GM19025 (cell line): Measurements from ENCODE around the gene MALSU1.
"Not testable (repeated sequence)": the region's sequence is repeated elsewhere in the genome, so short reads cannot be mapped to it uniquely, and the experiment has no call there.

Experiments used
- ATAC-seq: cut with Tn5 transposase; IDR thresholded peaks from one replicate; pipeline ENCODE4 v1.9.1; 2021; ENCODE audit warnings: mild to moderate bottlenecking, low read depth, moderate library complexity; ENCODE audit not compliant: unreplicated experiment

The MALSU1 gene

DNA sequence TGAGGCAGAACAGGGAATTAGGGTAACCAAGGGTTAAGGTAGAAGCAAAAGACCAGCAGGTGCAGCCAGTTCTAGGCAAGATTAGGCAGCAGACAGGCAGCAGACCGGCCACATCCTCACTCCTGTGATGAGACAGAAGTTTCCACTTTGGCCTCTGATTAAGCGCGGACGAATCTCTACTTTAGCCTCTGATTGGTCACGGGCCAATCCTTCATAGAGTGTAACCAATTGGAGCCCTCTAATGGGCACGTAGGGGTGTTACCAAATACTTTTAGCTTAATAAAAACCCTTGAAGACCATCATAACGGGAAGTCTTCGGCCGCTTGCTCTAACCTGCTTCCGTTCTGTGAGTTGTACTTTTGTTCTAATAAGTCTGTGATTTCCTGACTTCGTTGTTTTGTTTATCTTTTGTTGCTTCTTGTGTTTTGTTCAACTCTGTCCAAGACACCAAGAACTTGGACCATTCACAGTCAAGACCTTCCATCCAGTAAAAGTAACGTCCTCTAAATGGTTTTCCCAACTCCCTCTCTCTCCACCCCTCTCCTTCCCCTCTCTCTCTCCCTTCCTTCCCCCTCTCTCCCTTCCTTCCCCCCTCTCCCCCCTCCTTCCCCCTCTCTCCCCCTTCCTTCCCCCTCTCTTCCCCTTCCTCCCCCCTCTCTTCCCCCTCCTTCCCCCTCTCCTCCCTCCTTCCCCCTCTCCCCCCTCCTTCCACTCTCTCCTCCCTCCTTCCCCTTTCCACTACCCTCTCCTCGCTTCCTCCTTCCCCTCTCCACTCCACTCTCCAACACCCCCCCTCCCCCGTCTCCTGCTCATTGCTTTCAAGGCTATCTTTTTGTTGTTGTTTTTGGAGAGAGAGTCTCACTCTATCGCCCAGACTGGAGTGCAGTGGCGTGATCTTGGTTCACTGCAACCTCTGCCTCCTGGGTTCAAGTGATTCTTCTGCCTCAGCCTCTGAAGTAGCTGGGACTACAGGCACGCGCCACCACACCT, 13.2 kb upstream of the MALSU1 start:
- ATAC-seq = no peak

DNA sequence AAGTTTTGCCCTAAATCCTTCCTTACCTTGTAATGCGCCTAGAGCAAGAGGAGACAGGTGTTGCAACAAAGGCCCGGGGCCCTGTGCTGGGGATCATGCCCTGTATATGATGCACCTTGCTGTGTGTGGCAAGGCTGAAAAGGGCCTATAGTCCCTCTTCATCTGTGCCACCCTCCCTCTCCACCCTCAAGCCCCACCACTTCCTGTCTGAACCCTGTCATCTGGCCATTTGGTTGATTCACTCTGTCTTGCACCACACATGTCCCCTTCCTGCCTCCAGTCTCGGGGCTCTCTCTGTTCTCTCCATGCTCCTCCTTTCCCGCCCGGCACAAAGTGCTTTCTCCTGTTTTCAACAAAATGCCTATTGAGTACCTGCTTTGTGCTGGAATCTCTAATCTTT, 11.5 kb upstream of the MALSU1 start:
- ATAC-seq = no peak

DNA sequence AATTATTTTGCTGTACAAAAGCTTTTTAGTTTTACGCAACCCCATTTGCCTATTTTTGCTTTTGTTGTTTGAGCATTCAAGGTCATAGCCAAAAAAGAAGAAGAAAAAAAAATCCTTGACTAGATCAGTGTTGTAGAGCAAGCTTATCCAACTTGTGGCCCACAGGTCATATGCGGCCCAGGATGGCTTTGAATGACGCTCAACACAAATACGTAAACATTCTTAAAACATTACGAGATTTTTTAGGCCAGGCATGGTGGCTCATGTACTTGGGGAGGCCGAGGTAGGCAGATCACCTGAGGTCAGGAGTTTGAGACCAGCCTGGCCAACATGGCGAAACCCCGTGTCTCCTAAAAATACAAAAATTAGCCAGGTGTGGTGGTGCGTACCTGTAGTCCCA, 8.1 kb upstream of the MALSU1 start:
- no peak for ATAC-seq

DNA sequence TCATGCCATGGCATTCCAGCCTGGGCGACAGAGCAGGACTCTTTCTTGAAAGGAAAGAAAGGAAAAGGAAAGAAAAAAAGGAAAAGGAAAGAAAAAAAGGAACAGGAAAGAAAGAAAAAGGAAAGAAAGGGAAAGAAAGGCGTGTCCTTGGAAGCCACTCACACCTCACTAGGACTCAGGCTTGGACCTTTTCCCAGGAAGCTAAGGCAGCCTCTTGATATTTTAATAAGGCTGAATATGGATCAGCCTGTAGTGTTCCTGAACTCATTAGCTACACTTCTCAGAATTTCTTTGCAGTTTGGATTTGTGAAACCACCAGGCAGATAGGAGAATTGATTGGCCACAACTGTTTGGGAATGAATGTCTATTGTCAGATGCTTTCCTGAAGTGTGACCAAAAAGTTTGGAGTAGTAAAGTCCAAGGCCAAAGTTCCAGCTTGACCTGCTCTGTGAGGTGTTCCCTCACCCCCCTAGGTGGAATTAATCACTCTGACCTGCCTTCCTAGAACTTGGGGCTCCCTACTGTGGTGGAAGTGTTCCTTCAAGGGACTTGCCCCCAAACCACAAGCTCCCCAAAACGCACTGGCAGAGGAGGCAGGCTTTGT, 7.1 kb upstream of the MALSU1 start:
- ATAC-seq = no peak

DNA sequence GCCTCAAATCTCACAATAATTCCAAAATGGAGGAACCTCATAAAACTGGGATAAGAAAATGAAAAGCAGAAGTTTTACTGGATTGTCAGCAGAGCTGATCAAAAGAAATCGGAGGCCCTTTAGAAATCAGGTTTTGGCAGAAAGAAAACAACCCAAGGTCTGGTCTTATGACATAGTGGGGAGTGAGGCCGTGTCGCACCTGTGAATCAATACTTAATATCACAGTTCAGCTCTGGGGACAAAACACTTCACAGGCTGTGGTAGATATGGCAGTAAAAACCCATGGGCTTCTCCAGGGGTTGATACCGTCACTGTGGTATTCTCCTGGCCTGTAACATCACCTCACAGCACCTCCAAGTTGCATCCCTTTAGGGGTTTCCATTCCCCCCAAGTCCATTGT, 6.5 kb upstream of the MALSU1 start:
- no peak for ATAC-seq

DNA sequence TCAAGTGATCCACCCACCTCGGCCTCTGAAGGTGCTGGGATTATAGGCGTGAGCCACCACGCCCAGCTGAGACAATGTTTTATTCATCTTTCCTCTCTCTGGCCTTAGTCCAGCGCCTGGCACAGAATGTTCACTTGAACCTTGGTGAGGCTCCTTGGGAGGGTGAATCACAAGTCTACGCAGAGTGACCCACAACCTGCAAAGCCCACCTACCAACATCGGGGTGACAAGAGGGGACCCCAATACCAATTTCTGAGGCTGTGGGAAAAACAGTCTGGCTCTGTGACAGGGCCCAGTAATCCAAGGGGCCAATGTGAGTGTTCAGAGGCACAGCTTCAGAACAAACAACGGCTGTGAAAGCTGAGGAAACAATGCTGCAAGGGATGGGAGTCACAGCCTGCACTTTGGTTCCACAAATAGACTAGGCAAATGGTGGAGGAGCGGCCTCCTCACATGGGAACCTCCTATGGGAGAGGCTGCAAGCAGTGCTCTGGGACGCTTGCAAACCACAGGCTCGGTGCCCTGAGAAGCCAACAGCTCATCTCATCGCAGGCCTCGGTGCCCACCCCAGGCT, 5.6 kb upstream of the MALSU1 start:
- ATAC-seq = no peak

DNA sequence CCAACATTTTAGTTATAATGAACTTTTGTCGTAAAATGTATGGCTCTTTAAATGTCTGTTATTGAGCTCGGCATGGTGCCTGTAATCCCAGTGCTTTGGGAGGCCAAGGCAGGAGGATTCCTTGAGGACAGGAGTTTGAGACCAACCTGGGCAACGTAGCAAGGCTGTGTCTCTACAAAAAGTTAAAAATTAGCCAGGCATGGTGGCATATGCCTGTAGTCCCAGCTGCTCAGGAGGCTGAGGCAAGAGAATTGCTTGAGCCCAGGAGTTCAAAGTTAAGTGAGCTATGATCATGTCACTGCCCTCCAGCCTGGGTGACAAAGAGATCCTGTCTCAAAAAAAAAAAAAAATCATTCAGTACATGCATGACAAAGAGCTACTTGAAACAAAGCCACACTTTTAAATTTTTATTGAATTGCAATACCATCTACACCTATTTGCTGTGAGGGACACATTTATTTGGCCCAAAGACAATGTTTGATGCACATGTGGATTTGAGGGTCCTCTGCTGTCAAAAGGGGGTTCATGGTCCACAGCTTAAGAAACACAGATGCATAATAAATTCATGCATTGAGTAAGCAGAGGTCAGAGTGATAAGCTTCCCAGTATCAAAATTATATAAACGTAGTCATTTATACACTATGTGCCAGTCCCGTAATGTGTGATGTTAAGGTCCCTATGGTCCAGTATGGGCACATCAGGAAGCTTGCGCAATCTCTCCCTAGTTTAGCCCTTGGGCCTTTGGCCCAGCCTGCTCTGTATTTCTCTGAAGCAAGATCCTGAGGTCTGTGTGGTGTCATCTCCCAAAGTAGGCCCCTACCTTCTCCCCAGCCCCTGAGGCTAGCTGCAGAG, 4.4 kb upstream of the MALSU1 start:
- ATAC-seq = no peak

DNA sequence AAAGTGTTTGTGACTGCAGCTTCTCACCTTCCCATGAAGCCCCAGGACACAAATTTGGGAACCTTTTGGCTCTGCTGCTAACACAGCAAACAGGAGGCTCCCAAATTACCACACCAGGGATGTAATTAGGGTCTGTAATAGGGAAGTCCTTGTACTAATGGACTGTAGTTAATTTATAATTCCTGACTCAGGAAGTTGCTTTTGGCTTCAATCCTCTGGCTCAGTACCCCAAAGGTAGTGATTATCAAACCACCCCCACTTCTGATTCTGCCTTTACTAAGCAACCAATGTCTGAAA, 3.8 kb upstream of the MALSU1 start:
- ATAC-seq = no peak

DNA sequence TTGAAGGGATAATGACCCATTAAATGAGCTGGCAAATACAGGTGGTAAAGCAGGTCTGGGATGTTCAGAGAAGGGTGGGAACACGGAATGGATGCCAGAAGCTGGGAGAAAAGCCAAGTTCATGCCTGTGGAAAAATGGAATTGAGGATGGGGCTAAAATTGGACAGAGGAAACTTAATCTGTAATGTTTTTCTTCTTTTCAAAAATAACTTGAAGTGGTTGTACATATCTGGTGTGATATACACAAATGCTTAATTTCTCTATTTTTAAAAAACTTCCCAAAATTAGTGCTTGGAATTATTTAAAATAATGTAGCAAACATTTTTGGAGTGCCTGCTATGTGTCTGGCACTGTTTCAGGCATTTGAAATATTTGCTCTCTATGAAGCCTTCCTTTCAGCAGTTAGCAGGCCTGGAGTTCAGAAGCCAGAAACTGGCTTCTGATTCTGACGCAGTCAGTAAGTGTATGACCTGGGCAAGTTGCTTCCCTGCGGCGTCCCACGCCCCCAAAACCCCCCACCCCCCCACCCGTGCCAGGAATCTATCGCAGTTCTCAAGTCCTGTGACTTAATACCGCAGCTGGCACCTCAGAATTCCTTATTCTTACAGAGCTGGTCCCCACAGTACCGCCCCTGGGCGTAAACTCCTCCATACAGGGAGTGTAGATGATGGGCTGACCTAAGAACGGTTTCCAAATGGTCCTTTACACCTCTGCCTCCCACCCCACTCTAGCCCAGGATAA, 828 bp upstream of the MALSU1 start:
- no peak for ATAC-seq

DNA sequence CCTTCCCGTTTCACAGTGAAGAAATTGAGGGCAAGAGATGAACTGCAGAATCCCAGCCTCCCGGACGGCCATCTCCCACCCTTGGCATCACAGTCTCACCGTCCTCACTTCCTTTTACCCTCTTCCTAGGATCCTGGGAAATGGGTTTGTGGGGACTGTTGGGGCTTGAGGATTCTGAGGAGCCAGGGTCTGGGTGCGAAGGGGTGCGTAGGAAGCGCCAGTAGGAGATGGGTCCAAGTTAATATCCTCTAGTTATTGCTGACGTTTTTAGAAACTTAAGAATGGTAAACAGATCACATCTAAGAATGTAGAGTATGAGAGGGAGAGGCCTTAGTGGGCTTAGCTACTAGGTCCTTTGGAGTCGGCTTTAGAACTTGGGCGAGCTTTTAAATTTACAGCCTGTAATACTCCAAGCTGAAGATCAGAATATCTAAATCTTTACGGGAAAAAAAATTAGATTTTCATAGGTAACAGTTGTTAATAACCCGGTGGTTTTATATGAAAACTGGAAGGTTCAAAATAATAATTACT, 696 bp downstream of the MALSU1 start:
- ATAC-seq = no peak

DNA sequence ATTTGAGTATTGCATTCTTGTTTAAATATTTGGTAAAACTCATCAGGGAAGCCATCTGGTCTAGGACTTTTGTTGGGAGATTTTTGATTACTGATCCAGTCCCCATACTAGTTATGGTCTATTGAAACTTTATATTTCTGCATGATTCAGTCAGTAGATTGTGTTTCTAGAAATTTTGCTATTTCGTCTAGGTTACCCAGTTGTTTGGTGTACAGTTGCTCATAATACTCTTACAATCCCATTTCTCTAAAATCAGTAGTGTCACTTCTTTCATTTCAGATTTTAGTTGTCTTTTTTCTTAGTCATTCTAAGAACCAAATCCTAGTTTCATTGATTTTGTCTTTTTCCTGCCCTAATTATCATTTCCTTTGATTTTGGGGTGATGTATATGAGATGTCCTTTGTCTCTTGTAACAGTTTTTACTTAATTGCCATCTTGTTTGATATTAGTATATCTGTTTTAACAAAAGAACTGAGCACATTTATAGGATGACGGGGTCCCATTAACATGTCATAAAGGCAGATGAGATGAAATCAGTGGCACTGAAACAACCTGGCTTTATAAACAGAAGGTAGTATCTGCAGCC, 7.9 kb downstream of the MALSU1 start:
- no peak for ATAC-seq

DNA sequence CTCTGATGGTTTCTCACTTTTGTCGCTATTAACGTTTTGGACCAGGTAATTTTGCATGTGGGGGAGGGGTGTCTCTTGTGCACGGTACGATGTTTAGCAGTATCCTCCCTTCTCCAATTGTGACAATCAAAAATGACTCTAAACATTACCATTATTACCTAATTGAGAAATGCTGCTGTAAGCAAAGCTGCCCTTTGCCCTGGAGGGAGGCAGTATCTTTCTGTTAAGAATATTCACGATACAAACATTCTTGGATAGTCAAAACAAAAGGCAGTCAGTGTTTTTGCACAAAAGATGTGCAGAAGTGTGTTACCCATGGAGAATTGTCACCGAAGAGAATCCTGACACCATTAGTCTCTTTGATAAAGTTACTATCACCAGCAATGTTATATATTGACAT, 9.6 kb downstream of the MALSU1 start:
- no peak for ATAC-seq

DNA sequence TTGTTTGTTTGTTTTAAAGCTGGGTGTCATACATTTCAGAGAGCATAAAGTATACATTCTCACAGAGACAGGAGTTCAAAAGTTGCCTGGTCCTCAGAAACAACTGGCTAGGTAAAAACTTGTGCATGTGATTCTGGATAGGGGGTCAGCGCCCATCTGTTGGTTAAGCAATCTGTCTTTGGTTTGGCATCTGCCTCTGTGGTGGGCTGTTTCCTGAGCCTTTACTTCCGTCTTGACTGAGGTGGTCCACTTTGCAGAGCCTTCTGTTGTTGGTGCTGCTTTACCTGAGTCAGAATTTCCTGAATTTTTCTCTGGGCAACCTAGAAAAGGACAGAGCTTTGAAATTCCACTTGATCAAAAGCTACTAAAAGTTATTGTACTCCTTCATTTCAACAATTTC, 13.0 kb downstream of the MALSU1 start:
- ATAC-seq = not testable (repeated sequence)

DNA sequence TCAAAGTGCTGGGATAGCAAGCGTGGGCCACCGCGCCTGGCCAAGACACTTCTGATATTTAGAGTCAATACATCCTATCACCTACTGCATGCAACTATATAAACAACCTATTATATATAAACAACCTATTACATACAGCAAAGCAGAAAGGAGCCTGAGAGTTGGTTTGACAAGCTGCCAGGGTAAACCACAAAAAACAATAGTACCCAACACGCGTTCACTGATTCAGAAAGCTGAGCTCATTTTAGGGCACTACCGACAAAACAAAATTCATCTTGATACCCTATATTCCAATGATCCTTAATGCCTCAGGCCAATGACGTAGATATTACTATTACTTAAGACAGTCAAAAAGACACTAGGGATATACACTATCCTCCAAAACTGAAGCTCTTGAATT, 16.2 kb downstream of the MALSU1 start:
- ATAC-seq = no peak

DNA sequence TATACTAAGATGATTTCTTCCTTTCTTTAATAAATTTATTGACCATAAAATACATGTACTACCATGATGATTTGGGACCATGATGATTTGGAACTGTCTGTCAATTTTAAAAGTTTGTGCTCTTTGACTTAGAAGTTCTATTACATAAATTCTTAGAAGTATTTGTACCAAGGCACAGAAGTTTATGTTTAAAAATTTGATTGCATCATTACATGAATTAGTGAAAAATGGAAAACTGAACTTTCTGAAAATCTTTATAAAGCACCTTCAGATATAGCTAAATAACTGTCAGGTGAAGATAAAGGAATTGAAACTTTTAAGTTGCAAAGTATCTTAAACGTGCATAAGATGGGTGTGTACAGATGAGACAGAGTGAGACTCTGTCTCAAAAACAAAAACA, 32.0 kb downstream of the MALSU1 start:
- no peak for ATAC-seq

DNA sequence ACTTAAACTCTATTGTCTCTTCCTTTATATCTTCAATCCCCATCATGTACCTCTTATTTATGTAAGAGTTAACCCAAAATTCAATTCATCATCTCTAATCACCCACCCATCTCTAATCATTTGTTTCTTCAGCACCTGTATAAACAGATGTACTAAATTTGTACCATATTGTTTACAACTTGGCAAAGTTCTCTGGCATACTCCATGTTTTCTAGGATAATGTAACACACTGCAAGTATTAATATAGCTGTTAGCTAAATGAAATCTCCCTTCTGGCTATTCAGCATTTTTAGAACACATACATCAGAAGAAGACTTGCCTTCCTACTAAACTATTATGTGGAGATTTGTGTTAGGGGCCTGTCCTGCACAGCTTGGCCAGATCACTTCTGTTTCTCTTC, 33.1 kb downstream of the MALSU1 start:
- ATAC-seq = no peak

DNA sequence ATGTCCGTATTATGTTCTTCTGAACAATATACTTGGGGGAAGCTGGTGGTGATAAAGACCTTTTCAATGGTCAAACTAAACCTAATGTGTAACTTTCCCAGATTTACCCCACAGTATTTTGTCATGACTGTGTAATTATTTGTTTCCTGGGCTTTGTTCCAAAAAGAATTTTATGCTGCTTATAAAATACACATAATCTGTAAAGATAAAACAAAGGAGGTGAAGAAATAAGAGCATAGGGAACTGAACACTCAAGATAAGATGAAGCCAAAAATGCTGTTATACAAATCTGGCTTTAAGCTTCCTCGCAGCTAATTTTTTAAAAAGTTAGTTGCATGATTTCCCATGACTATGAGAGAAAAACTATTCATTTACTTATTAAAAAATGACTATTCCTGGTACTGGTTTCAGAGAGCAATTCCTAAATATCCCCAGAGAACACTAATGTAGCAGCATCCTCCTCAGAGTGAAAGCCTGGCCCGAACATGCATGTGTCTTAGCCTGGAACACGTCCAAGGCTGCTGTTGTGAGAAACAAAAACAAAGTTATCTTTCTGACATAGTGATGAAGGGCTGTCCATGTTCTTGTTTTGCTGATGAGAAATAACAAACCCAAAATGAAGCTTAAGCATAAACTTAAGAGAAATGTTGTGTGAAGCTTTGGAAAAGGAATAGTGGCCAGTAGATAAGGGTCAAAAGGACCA, 33.9 kb downstream of the MALSU1 start:
- no peak for ATAC-seq

DNA sequence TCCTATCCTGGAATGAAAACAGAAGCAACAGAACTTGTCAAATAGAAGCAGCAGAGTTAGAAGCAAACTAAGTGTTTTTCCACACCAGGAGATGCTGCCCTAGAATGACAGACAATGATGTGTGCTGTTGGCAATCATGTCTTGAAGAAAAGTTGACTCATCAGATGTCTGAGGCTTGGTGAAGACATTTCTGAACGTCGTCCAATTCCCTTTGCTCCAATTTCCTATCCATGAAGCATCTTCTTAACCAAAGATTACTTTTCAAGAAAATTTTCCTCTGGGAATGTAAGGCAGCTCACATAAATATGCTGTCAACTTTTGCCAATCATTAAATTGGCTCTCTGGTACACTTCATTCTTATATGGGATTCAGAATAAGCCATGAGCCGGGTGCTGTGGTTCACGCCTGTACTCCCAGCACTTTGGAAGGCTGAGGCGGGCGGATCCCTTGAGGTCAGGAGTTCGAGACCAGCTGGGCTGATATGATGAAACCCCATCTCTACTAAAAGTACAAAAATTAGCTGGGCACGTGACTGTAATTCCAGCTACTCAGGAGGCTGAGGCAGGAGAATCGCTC, 34.6 kb downstream of the MALSU1 start:
- ATAC-seq = no peak
